Measurements from ENCODE around the gene FZR1. TPM values are rescaled to one million over a fixed set of nuclear protein-coding genes. Genes with fewer than 3 reads are reported as not detected.

FZR1 gene
- total RNA-seq, 1 donor, result 50.7 TPM

- Histone ChIP-seq H3K4me1 (ENCODE audit: insufficient read depth, low read length) (peaks cover 16% of the 10 kb centered on the region), H3K27me3 (ENCODE audit: insufficient read depth, low read length) (no peaks in the 10 kb centered on the region), H3K4me3 (ENCODE audit: low read length) (no peak overlapping the region), H3K9me3 (ENCODE audit: low read depth, low read length) (no peaks in the 10 kb centered on the region)
Measured at GRCh38 chr19:3513229-3514140, 7.4 kb downstream of the FZR1 start.

GRCh38 chr19:3514930-3515329 lies 8.8 kb downstream of the FZR1 start:
- no peaks in the 10 kb centered on the region for H3K27me3 ChIP-seq (ENCODE audit: insufficient read depth, low read length)
- no peak overlapping the region for H3K4me3 ChIP-seq (ENCODE audit: low read length)
- H3K4me1 ChIP-seq (ENCODE audit: insufficient read depth, low read length), result peaks cover 10% of the 10 kb centered on the region
- H3K9me3 ChIP-seq (ENCODE audit: low read depth, low read length), result no peaks in the 10 kb centered on the region

- Histone ChIP-seq H3K9me3 (ENCODE audit: low read depth, low read length) (no peaks in the 10 kb centered on the region), H3K4me1 (ENCODE audit: insufficient read depth, low read length) (peaks cover 10% of the 10 kb centered on the region), H3K4me3 (ENCODE audit: low read length) (no peak overlapping the region), H3K27me3 (ENCODE audit: insufficient read depth, low read length) (no peaks in the 10 kb centered on the region)
Measured at GRCh38 chr19:3515891-3516422, 9.8 kb downstream of the FZR1 start.

DNA sequence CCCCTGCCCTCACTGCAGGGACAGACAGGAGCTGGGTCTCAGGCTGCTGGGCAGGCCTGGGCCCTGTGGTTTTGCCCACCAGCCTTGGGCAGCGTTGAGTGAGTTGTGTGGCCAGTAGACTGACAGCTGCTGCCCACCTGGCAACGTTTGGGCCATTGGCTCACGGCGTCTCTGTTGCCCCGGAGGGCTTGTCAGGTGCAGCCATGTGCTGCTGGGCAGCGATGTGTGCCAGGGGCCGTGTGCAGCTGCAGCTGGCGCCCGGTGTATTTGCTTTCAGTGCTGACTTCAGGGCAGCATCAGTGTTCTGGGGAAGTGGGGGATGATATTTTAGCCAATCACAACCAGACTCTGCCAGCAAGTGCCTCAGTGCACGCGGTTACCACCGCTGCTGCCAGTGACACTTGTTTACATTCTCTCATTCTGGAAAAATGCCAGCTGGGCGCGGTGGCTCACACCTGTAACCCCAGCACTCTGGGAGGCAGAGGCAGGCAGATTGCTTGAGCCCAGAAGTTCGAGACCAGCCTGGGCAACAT lies 10.6 kb downstream of the FZR1 start:
- Histone ChIP-seq H3K4me1 (ENCODE audit: insufficient read depth, low read length) (peaks cover 10% of the 10 kb centered on the region), H3K27me3 (ENCODE audit: insufficient read depth, low read length) (no peaks in the 10 kb centered on the region), H3K9me3 (ENCODE audit: low read depth, low read length) (no peaks in the 10 kb centered on the region), H3K4me3 (ENCODE audit: low read length) (no peak overlapping the region)

DNA sequence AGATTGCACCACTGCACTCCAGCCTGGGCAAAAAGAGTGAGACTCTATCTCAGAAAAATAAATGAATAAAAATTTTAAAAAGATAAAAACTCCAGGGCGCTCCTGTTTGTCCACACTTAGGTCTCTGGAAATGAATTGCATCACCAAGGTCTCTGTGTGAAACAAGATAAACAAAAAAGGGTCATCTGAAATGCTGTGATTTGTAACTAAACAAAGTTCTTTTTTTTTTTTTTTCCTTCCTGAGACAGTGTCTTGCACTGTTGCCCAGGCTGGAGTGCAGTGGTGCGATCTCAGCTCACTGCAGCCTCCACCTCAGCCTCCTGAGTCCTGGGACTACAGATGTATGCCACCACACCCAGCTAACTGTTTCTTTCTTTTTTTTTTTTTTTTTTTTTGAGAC lies 11.5 kb downstream of the FZR1 start:
- Histone ChIP-seq H3K9me3 (ENCODE audit: low read depth, low read length) (no peaks in the 10 kb centered on the region), H3K4me3 (ENCODE audit: low read length) (no peak overlapping the region), H3K27me3 (ENCODE audit: insufficient read depth, low read length) (no peaks in the 10 kb centered on the region), H3K4me1 (ENCODE audit: insufficient read depth, low read length) (peaks cover 10% of the 10 kb centered on the region)

DNA sequence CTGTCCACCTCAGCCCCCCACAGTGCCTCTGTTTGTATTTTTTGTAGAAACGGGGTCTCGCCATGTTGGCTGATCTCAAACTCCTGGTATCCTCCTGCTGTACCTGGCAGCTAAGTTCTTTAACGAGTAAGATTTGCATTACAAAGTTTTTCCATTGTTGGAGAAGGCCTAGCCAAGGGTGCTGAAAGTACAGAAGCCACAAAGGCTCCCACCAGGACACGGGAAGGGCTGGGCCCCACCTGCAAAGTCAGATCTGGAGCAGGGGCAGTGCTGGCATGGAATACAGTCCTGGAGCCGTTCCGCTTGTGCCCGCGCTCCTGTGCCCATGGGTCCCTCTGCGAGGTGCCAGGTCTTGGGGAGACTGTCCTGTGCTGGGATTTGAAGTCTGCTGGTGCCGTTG lies 12.1 kb downstream of the FZR1 start:
- peaks cover 10% of the 10 kb centered on the region for H3K4me1 ChIP-seq (ENCODE audit: insufficient read depth, low read length)
- H3K4me3 ChIP-seq (ENCODE audit: low read length), result no peak overlapping the region
- no peaks in the 10 kb centered on the region for H3K27me3 ChIP-seq (ENCODE audit: insufficient read depth, low read length)
- H3K9me3 ChIP-seq (ENCODE audit: low read depth, low read length), result no peaks in the 10 kb centered on the region

DNA sequence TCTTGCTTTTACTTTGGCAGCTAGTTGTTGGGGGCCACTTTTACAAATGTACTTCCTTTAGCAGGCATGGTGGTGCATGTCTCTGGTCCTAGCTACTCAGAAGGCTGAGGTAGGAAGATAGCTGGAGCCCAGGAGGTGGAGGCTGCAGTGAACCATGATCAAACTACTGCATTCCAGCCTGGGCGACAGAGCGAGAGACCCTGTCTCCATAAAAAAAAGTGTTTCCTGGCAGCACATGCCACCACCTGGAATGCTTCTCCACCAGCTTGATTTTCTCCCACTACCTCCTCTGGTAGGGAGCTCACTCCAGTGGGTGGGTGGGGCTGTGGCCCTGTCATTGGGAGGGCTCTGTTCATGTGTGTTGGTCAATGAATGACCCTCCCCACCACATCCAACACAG lies 12.5 kb downstream of the FZR1 start:
- Histone ChIP-seq H3K9me3 (ENCODE audit: low read depth, low read length) (no peaks in the 10 kb centered on the region), H3K4me3 (ENCODE audit: low read length) (no peak overlapping the region), H3K4me1 (ENCODE audit: insufficient read depth, low read length) (peaks cover 10% of the 10 kb centered on the region), H3K27me3 (ENCODE audit: insufficient read depth, low read length) (no peaks in the 10 kb centered on the region)

- Histone ChIP-seq H3K4me1 (ENCODE audit: insufficient read depth, low read length) (peaks cover 10% of the 10 kb centered on the region), H3K4me3 (ENCODE audit: low read length) (no peak overlapping the region), H3K9me3 (ENCODE audit: low read depth, low read length) (no peaks in the 10 kb centered on the region), H3K27me3 (ENCODE audit: insufficient read depth, low read length) (no peaks in the 10 kb centered on the region)
Measured at GRCh38 chr19:3519126-3519525, 13.0 kb downstream of the FZR1 start.

- Histone ChIP-seq H3K4me1 (ENCODE audit: insufficient read depth, low read length) (peaks cover 10% of the 10 kb centered on the region), H3K9me3 (ENCODE audit: low read depth, low read length) (no peaks in the 10 kb centered on the region), H3K4me3 (ENCODE audit: low read length) (no peak overlapping the region), H3K27me3 (ENCODE audit: insufficient read depth, low read length) (no peaks in the 10 kb centered on the region)
Measured at GRCh38 chr19:3520166-3521103, 14.3 kb downstream of the FZR1 start.

- H3K27me3 ChIP-seq (ENCODE audit: insufficient read depth, low read length), result no peaks in the 10 kb centered on the region
- H3K4me3 ChIP-seq (ENCODE audit: low read length), result no peak overlapping the region
- H3K9me3 ChIP-seq (ENCODE audit: low read depth, low read length), result no peaks in the 10 kb centered on the region
- peaks cover 10% of the 10 kb centered on the region for H3K4me1 ChIP-seq (ENCODE audit: insufficient read depth, low read length)
Measured at GRCh38 chr19:3521104-3521445, 15.0 kb downstream of the FZR1 start.

- no peaks in the 10 kb centered on the region for H3K27me3 ChIP-seq (ENCODE audit: insufficient read depth, low read length)
Measured at GRCh38 chr19:3522421-3523360, 16.6 kb downstream of the FZR1 start.

DNA sequence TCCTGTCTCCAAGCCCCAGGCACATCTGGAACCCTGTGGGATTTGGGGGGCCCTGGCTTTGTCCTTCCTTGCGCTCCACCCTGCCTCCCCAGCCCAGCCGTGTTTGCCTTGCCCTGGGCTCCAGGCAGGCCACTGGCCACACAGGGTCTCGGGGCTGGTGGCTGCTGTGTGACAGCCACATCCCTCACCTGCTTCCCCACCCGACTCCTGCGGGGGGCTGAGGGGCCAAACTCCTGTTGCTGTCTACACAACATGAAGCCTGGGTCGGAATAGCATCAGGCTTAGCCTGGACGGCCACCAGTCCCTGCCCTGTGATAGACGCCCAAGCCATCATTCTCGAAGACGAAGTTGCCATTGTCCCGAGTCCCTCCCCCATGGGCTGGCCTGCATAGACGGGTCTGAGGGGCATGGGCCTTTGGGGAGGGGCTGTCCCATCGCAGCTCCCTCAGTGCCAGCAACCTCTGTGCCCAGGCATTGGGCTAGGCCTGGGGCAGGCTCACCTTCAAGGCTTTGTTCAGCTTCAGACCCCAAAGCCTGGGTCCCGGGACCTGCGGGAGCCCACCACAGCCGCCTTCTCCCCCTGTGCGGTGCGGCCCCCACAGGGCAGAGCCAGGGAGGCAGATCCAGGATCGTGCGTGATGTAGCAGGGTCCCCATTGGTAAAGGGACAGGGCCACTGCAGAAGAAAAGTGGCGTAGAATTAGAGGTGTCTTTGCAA lies 17.4 kb downstream of the FZR1 start:
- Histone ChIP-seq H3K9me3 (ENCODE audit: low read depth, low read length) (no peaks in the 10 kb centered on the region), H3K27me3 (ENCODE audit: insufficient read depth, low read length) (no peaks in the 10 kb centered on the region), H3K4me1 (ENCODE audit: insufficient read depth, low read length) (no peaks in the 10 kb centered on the region), H3K4me3 (ENCODE audit: low read length) (no peak overlapping the region)

More at GRCh38 chr19:3522421-3523360, 16.6 kb downstream of the FZR1 start:
- Histone ChIP-seq H3K4me3 (ENCODE audit: low read length) (no peak overlapping the region), H3K4me1 (ENCODE audit: insufficient read depth, low read length) (no peaks in the 10 kb centered on the region), H3K9me3 (ENCODE audit: low read depth, low read length) (no peaks in the 10 kb centered on the region)

GRCh38 chr19:3524078-3524842 lies 18.1 kb downstream of the FZR1 start:
- no peaks in the 10 kb centered on the region for H3K9me3 ChIP-seq (ENCODE audit: low read depth, low read length)
- no peaks in the 10 kb centered on the region for H3K27me3 ChIP-seq (ENCODE audit: insufficient read depth, low read length)
- no peaks in the 10 kb centered on the region for H3K4me1 ChIP-seq (ENCODE audit: insufficient read depth, low read length)
- no peak overlapping the region for H3K4me3 ChIP-seq (ENCODE audit: low read length)

All from mononuclear cell (primary cell).